ENCODE measurements around the gene COPS9.

The COPS9 gene

GRCh38 chr2:240157147-240157470 is 21.0 kb upstream of the COPS9 start:
- TF ChIP-seq TAF1 (IDR thresholded peaks at IDR 0.05; ENCODE audit: borderline replicate concordance, insufficient read depth, low read length) = no peak
- TF ChIP-seq FOXP2 (optimal IDR thresholded peaks at IDR 0.05; ENCODE audit: borderline replicate concordance, extremely low read depth, extremely low read length, insufficient read depth) = no peak
- TF ChIP-seq REST (IDR thresholded peaks at IDR 0.05; ENCODE audit: insufficient read depth in 1 of 2, low read depth in 2 of 2, low read length in 2 of 2) = no peak
- TF ChIP-seq POLR2AphosphoS5 (IDR thresholded peaks at IDR 0.05; ENCODE audit: low read depth, low read length) = no peak
- TF ChIP-seq SIN3A (IDR thresholded peaks at IDR 0.05; ENCODE audit: borderline replicate concordance, insufficient read depth, low read length) = no peak

- TF ChIP-seq TAF1 (IDR thresholded peaks at IDR 0.05; ENCODE audit: borderline replicate concordance, insufficient read depth, low read length) (no peak), FOXP2 (optimal IDR thresholded peaks at IDR 0.05; ENCODE audit: borderline replicate concordance, extremely low read depth, extremely low read length, insufficient read depth) (no peak), SIN3A (IDR thresholded peaks at IDR 0.05; ENCODE audit: borderline replicate concordance, insufficient read depth, low read length) (no peak), REST (IDR thresholded peaks at IDR 0.05; ENCODE audit: insufficient read depth in 1 of 2, low read depth in 2 of 2, low read length in 2 of 2) (no peak), POLR2AphosphoS5 (IDR thresholded peaks at IDR 0.05; ENCODE audit: low read depth, low read length) (no peak)
Observed at GRCh38 chr2:240156435-240157146, 20.5 kb upstream of the COPS9 start.

- no peak for TF ChIP-seq TAF1 (IDR thresholded peaks at IDR 0.05; ENCODE audit: borderline replicate concordance, insufficient read depth, low read length)
- no peak for TF ChIP-seq POLR2AphosphoS5 (IDR thresholded peaks at IDR 0.05; ENCODE audit: low read depth, low read length)
- no peak for TF ChIP-seq SIN3A (IDR thresholded peaks at IDR 0.05; ENCODE audit: borderline replicate concordance, insufficient read depth, low read length)
- TF ChIP-seq FOXP2 (optimal IDR thresholded peaks at IDR 0.05; ENCODE audit: borderline replicate concordance, extremely low read depth, extremely low read length, insufficient read depth) = no peak
- TF ChIP-seq REST (IDR thresholded peaks at IDR 0.05; ENCODE audit: insufficient read depth in 1 of 2, low read depth in 2 of 2, low read length in 2 of 2) = no peak
Observed at GRCh38 chr2:240155745-240156390, 19.8 kb upstream of the COPS9 start.

GRCh38 chr2:240155048-240155744 is 19.1 kb upstream of the COPS9 start:
- TF ChIP-seq POLR2AphosphoS5 (IDR thresholded peaks at IDR 0.05; ENCODE audit: low read depth, low read length) (no peak), SIN3A (IDR thresholded peaks at IDR 0.05; ENCODE audit: borderline replicate concordance, insufficient read depth, low read length) (no peak), TAF1 (IDR thresholded peaks at IDR 0.05; ENCODE audit: borderline replicate concordance, insufficient read depth, low read length) (no peak), REST (IDR thresholded peaks at IDR 0.05; ENCODE audit: insufficient read depth in 1 of 2, low read depth in 2 of 2, low read length in 2 of 2) (no peak), FOXP2 (optimal IDR thresholded peaks at IDR 0.05; ENCODE audit: borderline replicate concordance, extremely low read depth, extremely low read length, insufficient read depth) (no peak)
